NCI-H510A treated with DMSO at 0.1 percent for 48 hours (cell line): ENCODE data around the gene PGGHG.
"Not testable (repeated sequence)": the region's sequence is repeated elsewhere in the genome, so short reads cannot be mapped to it uniquely, and the experiment has no call there.

Source experiments
- DNase-seq: peaks from one replicate; lab custom pipeline; 2025; lab: John Stamatoyannopoulos, UW

PGGHG gene

GRCh38 chr11:285021-285893 lies 3.7 kb upstream of the PGGHG start:
- DNase-seq: no peak

- no peak for DNase-seq
These were observed 3.1 kb upstream of the PGGHG start for GRCh38 chr11:285894-286220.

GRCh38 chr11:286977-287820 lies 1.7 kb upstream of the PGGHG start:
- DNase-seq: not testable (repeated sequence)

GRCh38 chr11:287821-288477 lies 977 bp upstream of the PGGHG start:
- no peak for DNase-seq

- no peak for DNase-seq
These were observed 429 bp downstream of the PGGHG start for GRCh38 chr11:289398-289711.

- DNase-seq: no peak
These were observed 1.0 kb downstream of the PGGHG start for GRCh38 chr11:289712-290620.

- DNase-seq: no peak
These were observed 1.8 kb downstream of the PGGHG start for GRCh38 chr11:290621-291231.

GRCh38 chr11:291281-292210 lies 2.6 kb downstream of the PGGHG start:
- no peak for DNase-seq

- DNase-seq: no peak
These were observed 3.5 kb downstream of the PGGHG start for GRCh38 chr11:292211-293121.

- no peak for DNase-seq
These were observed 4.4 kb downstream of the PGGHG start for GRCh38 chr11:293271-293851.

- DNase-seq: no peak
These were observed 5.1 kb downstream of the PGGHG start for GRCh38 chr11:293852-294661.

- no peak for DNase-seq
These were observed 5.9 kb downstream of the PGGHG start for GRCh38 chr11:294780-295179.

- no peak for DNase-seq
These were observed 6.6 kb downstream of the PGGHG start for GRCh38 chr11:295351-296170.

- DNase-seq: no peak
These were observed 7.5 kb downstream of the PGGHG start for GRCh38 chr11:296171-297050.

- DNase-seq: no peak
These were observed 8.2 kb downstream of the PGGHG start for GRCh38 chr11:297051-297585.
